Activated gamma-delta T cell treated with Interleukin-2 at 50 U/mL for 16 hours (primary cell): Measurements from ENCODE around the gene TNFRSF12A.
"Not testable (repeated sequence)": the region's sequence is repeated elsewhere in the genome, so short reads cannot be mapped to it uniquely, and the experiment has no call there.

Experiments
- DNase-seq: peaks from one replicate; pipeline ENCODE4 v3.0.0-alpha.2; 2020

The TNFRSF12A gene

GRCh38 chr16:3069146-3069545 is 49.0 kb downstream of the TNFRSF12A start:
- DNase-seq: not testable (repeated sequence)

GRCh38 chr16:3070608-3071111 is 50.5 kb downstream of the TNFRSF12A start:
- DNase-seq: no peak

- DNase-seq: no peak
Measured at GRCh38 chr16:3071655-3072054, 51.5 kb downstream of the TNFRSF12A start.
